PC-9 (cell line): Measurements from ENCODE around the gene TMEM135. TPM values are rescaled to one million over a fixed set of nuclear protein-coding genes. Genes with fewer than 3 reads are reported as not detected.

Experiments used
- BruUV-seq: library from RNA; stranded (reverse); fragments of 400-500 nt; replicated peaks from 2 replicates; lab custom pipeline; 2021; lab: Mats Ljungman, UMichigan
- CTCF ChIA-PET: fragments of 300-600 bp; sonication (Branson Sonifier 250); formaldehyde crosslinking; loops from one replicate; lab custom pipeline; 2022; ENCODE audit warnings: antibody characterized with exemption; lab: Charles Lee
- POLR2A ChIA-PET: fragments of 300-600 bp; sonication (Branson Sonifier 250); formaldehyde crosslinking; loops from one replicate; lab custom pipeline; 2022; ENCODE audit warnings: antibody characterized with exemption; ENCODE audit not compliant: unreplicated experiment; lab: Charles Lee
- DNase-seq, 2 experiments: peaks; one replicate each; pipeline versions ENCODE4 v3.0.0 to v3.0.0-alpha.2; 2015 to 2022; ENCODE audit warnings: mixed read lengths in 1 of 2
- H2AFZ ChIP-seq: fragments of 200-600 bp; sonication (generic); 2 replicates; pipeline ENCODE4 v1.8.1; 2017; ENCODE audit warnings: antibody characterized with exemption
- H3F3A ChIP-seq: fragments of 200-600 bp; sonication (generic); 2 replicates; pipeline ENCODE4 v1.8.1; 2017; ENCODE audit warnings: antibody characterized with exemption, mild to moderate bottlenecking, low read depth; ENCODE audit not compliant: insufficient read depth
- H3K27ac ChIP-seq: fragments of 200-600 bp; sonication (generic); 2 replicates; pipeline ENCODE4 v1.6.1; 2016; ENCODE audit warnings: mixed run types
- H3K27me3 ChIP-seq: fragments of 200-600 bp; sonication (generic); 2 replicates; pipeline ENCODE4 v1.6.1; 2016; ENCODE audit warnings: low read depth, mixed run types; ENCODE audit not compliant: insufficient read depth
- H3K36me3 ChIP-seq: fragments of 200-600 bp; sonication (generic); 2 replicates; pipeline ENCODE4 v1.6.1; 2016; ENCODE audit warnings: low read depth, mixed run types
- H3K4me1 ChIP-seq: fragments of 200-600 bp; sonication (generic); replicated peaks from 2 replicates; pipeline ENCODE4 v1.6.1; 2016; ENCODE audit warnings: mixed run types; ENCODE audit not compliant: insufficient read depth
- H3K4me2 ChIP-seq: fragments of 200-600 bp; sonication (generic); 2 replicates; pipeline ENCODE4 v1.6.1; 2017; ENCODE audit warnings: mixed run types
- H3K4me3 ChIP-seq: fragments of 200-600 bp; sonication (generic); 2 replicates; pipeline ENCODE4 v1.6.1; 2016; ENCODE audit warnings: mixed run types
- H3K79me2 ChIP-seq: fragments of 200-600 bp; sonication (generic); 2 replicates; pipeline ENCODE4 v1.6.1; 2017; ENCODE audit warnings: low read depth, mixed run types
- H3K9me2 ChIP-seq: fragments of 200-600 bp; sonication (generic); 2 replicates; pipeline ENCODE4 v1.8.1; 2017; ENCODE audit warnings: mild to moderate bottlenecking; ENCODE audit not compliant: insufficient read depth
- H3K9me3 ChIP-seq: fragments of 200-600 bp; sonication (generic); 2 replicates; pipeline ENCODE4 v1.8.1; 2016; ENCODE audit warnings: low read depth; ENCODE audit not compliant: insufficient read depth
- H4K20me1 ChIP-seq: fragments of 200-600 bp; sonication (generic); 2 replicates; pipeline ENCODE4 v1.8.1; 2017; ENCODE audit not compliant: insufficient read depth
- EZH2 ChIP-seq: fragments of 200-600 bp; sonication (generic); IDR thresholded peaks from 2 replicates; pipeline ENCODE4 v1.8.0; 2017; ENCODE audit warnings: antibody characterized with exemption, low read depth
- intact Hi-C: fragments of 100-400 bp; cut with micrococcal nuclease; formaldehyde crosslinking; loops from one replicate; pipeline ENCODE4 v1.10.0; 2022; ENCODE audit not compliant: unreplicated experiment
- total RNA-seq: library from RNA; stranded (reverse); gene quantifications from 2 replicates; pipeline ENCODE4 v1.2.3, GENCODE V29; 2021
- TF ChIP-seq, protein P1 (sequence below): fragments of 200-600 bp; sonication (generic); conservative IDR thresholded peaks from 2 replicates; pipeline ENCODE4 v1.6.1; 2017; ENCODE audit warnings: mixed run types, antibody characterized with exemption, mild to moderate bottlenecking, moderate library complexity

Gene TMEM135
- total RNA-seq, 1 experiment from 2014 or later: 42.0 TPM

DNA sequence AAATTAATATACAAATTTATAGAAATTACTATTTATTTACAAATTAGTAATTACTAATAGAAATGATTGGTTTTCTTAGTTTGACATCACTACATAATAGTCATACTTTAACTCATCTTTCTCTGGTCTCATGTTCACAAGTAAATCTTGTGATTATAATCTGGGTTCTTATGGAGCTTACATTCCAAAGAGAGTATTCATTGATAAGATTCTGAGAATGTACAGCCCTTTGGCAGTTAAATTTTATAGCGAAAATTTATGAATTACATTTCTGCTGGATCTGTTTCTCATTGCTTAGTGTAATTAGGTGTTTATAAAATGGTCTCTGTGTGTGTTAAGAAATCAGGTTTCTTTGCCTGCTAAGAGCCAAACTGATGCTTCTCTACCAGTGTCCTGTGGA, 175.2 kb downstream of the TMEM135 start:
- no peaks in the 10 kb centered on the region for H3K9me3 ChIP-seq
- no peaks in the 10 kb centered on the region for H3K4me1 ChIP-seq
- H4K20me1 ChIP-seq: no peaks in the 10 kb centered on the region
- H3K27ac ChIP-seq: no peak overlapping the region
- CTCF ChIA-PET: no interaction called here
- POLR2A ChIA-PET: interaction anchor here (0.6 kb wide), 1 partner anchor 139 kb away, joined by 3 read pairs; no protein-coding TSS in a partner anchor
- no peak overlapping the region for H2AFZ ChIP-seq
- H3K79me2 ChIP-seq: no peaks in the 10 kb centered on the region
- H3F3A ChIP-seq: no peaks in the 10 kb centered on the region
- 0 out of 2 replicates have a peak, but pooled peaks cover 3% of the 10 kb centered on the region for H3K9me2 ChIP-seq
- no peaks in the 10 kb centered on the region for H3K36me3 ChIP-seq
- BruUV-seq: no TSS peak
- no peak overlapping the region for H3K4me3 ChIP-seq
- no peaks in the 10 kb centered on the region for H3K27me3 ChIP-seq
- intact Hi-C loops: no loop called here
- no peak for DNase-seq
- TF ChIP-seq EZH2: no peak
- no peak overlapping the region for H3K4me2 ChIP-seq

DNA sequence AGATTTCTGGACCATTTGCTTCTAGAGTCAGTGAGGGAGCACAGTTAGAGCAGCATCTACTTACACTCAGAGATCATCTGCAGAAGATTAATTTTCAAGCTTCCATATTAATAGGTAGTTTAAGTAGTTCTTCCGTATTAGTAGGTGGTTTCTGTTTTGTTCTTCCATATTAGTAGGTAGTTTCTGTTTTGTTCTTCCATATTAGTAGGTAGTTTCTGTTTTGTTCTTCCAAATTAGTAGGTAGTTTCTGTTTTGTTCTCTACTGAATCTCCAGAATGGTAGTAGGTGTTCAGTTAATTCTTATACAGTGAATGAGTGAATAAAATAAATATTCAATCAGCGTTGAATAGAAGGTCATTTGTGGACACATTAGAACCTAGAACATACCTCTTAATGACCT, 175.7 kb downstream of the TMEM135 start:
- H3K36me3 ChIP-seq: no peaks in the 10 kb centered on the region
- intact Hi-C loops: no loop called here
- TF ChIP-seq, protein P1, sequence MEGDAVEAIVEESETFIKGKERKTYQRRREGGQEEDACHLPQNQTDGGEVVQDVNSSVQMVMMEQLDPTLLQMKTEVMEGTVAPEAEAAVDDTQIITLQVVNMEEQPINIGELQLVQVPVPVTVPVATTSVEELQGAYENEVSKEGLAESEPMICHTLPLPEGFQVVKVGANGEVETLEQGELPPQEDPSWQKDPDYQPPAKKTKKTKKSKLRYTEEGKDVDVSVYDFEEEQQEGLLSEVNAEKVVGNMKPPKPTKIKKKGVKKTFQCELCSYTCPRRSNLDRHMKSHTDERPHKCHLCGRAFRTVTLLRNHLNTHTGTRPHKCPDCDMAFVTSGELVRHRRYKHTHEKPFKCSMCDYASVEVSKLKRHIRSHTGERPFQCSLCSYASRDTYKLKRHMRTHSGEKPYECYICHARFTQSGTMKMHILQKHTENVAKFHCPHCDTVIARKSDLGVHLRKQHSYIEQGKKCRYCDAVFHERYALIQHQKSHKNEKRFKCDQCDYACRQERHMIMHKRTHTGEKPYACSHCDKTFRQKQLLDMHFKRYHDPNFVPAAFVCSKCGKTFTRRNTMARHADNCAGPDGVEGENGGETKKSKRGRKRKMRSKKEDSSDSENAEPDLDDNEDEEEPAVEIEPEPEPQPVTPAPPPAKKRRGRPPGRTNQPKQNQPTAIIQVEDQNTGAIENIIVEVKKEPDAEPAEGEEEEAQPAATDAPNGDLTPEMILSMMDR: no peak
- TF ChIP-seq EZH2: no peak
- no peaks in the 10 kb centered on the region for H3K9me3 ChIP-seq
- POLR2A ChIA-PET: interaction anchor here (0.6 kb wide), 1 partner anchor 140 kb away, joined by 3 read pairs; no protein-coding TSS in a partner anchor
- no peak overlapping the region for H3K27ac ChIP-seq
- no peaks in the 10 kb centered on the region for H3F3A ChIP-seq
- H3K4me3 ChIP-seq: no peak overlapping the region
- no peak overlapping the region for H3K4me2 ChIP-seq
- no peak overlapping the region for H2AFZ ChIP-seq
- CTCF ChIA-PET: no interaction called here
- H3K79me2 ChIP-seq: no peaks in the 10 kb centered on the region
- no peaks in the 10 kb centered on the region for H4K20me1 ChIP-seq
- no peaks in the 10 kb centered on the region for H3K27me3 ChIP-seq
- no peaks in the 10 kb centered on the region for H3K4me1 ChIP-seq
- H3K9me2 ChIP-seq: 0 out of 2 replicates have a peak, but pooled peaks cover 3% of the 10 kb centered on the region
- no TSS peak for BruUV-seq
- no peak for DNase-seq

- intact Hi-C loops: no loop called here
- Histone ChIP-seq H3K9me3 (no peaks in the 10 kb centered on the region), H4K20me1 (no peaks in the 10 kb centered on the region), H3K9me2 (0 out of 2 replicates have a peak, but pooled peaks cover 3% of the 10 kb centered on the region), H3K27ac (no peak overlapping the region), H3F3A (no peaks in the 10 kb centered on the region), H2AFZ (no peak overlapping the region), H3K4me1 (no peaks in the 10 kb centered on the region), H3K4me3 (no peak overlapping the region), H3K79me2 (no peaks in the 10 kb centered on the region), H3K27me3 (no peaks in the 10 kb centered on the region), H3K36me3 (no peaks in the 10 kb centered on the region), H3K4me2 (no peak overlapping the region)
- BruUV-seq: no TSS peak
- POLR2A ChIA-PET: no interaction called here
- CTCF ChIA-PET: no interaction called here
- no peak for DNase-seq
- TF ChIP-seq, protein P1: no peak
- no peak for TF ChIP-seq EZH2
These were observed 177.5 kb downstream of the TMEM135 start for GRCh38 chr11:87215236-87215635.

- Histone ChIP-seq H3K4me2 (no peak overlapping the region), H3K79me2 (no peaks in the 10 kb centered on the region), H3K36me3 (no peaks in the 10 kb centered on the region), H3K9me3 (no peaks in the 10 kb centered on the region), H3K4me1 (no peaks in the 10 kb centered on the region), H3F3A (no peaks in the 10 kb centered on the region), H3K27me3 (no peaks in the 10 kb centered on the region), H3K9me2 (0 out of 2 replicates have a peak, but pooled peaks cover 3% of the 10 kb centered on the region), H4K20me1 (no peaks in the 10 kb centered on the region), H2AFZ (no peak overlapping the region), H3K27ac (no peak overlapping the region), H3K4me3 (no peak overlapping the region)
- no peak for TF ChIP-seq EZH2
- TF ChIP-seq, protein P1: no peak
- intact Hi-C loops: no loop called here
- POLR2A ChIA-PET: no interaction called here
- BruUV-seq: no TSS peak
- DNase-seq: no peak
- CTCF ChIA-PET: no interaction called here
These were observed 181.5 kb downstream of the TMEM135 start for GRCh38 chr11:87219266-87219665.
